SK-N-SH treated with all-trans-retinoic acid at 6 μM for 48 hours (cell line): ENCODE measurements around the gene PMS2.
"Not testable (repeated sequence)": the region's sequence is repeated elsewhere in the genome, so short reads cannot be mapped to it uniquely, and the experiment has no call there.

Experiments used
- ATAC-seq: fragments of 200-7000 bp; cut with Tn5 transposase; 3 replicates; pipeline ENCODE4 v1.9.1; 2020; ENCODE audit warnings: mild to moderate bottlenecking, moderate library complexity
- ARNTL ChIP-seq: fragments of 450-650 bp; formaldehyde crosslinking; IDR thresholded peaks from 2 replicates; pipeline ENCODE4 v1.5.0; 2020; ENCODE audit warnings: low read depth, mild to moderate bottlenecking, moderate library complexity, borderline replicate concordance
- BACH2 ChIP-seq: fragments of 250-450 bp; sonication (Bioruptor Pico); IDR thresholded peaks from 2 replicates; pipeline ENCODE4 v1.9.0; 2021; ENCODE audit warnings: mild to moderate bottlenecking, borderline replicate concordance
- CSDC2 ChIP-seq: fragments of 250-450 bp; sonication (Bioruptor Pico); IDR thresholded peaks from 2 replicates; pipeline ENCODE4 v1.5.0; 2020; ENCODE audit warnings: mild to moderate bottlenecking, moderate library complexity
- ESRRG ChIP-seq: fragments of 250-450 bp; sonication (Bioruptor Pico); IDR thresholded peaks from 2 replicates; pipeline ENCODE4 v1.6.1; 2021; ENCODE audit warnings: mild to moderate bottlenecking
- GLIS3 ChIP-seq: fragments of 250-450 bp; sonication (Bioruptor Pico); IDR thresholded peaks from 2 replicates; pipeline ENCODE4 v1.5.0; 2020; ENCODE audit warnings: mild to moderate bottlenecking, moderate library complexity
- ISL1 ChIP-seq: fragments of 250-450 bp; sonication (Bioruptor Pico); IDR thresholded peaks from 2 replicates; pipeline ENCODE4 v2.1.2; 2022; ENCODE audit warnings: mild to moderate bottlenecking, moderate library complexity
- OSR1 ChIP-seq: fragments of 250-450 bp; sonication (Bioruptor Pico); IDR thresholded peaks from 2 replicates; pipeline ENCODE4 v1.8.0; 2022; ENCODE audit warnings: moderate library complexity, mild to moderate bottlenecking, inconsistent platforms
- PPARA ChIP-seq: fragments of 250-450 bp; sonication (Bioruptor Pico); IDR thresholded peaks from 2 replicates; pipeline ENCODE4 v1.5.0; 2020; ENCODE audit warnings: mild to moderate bottlenecking, borderline replicate concordance
- RARB ChIP-seq: fragments of 250-450 bp; sonication (Bioruptor Pico); IDR thresholded peaks from 2 replicates; pipeline ENCODE4 v1.8.0; 2021; ENCODE audit warnings: mild to moderate bottlenecking, moderate library complexity
- SNAI2 ChIP-seq: fragments of 250-450 bp; sonication (Bioruptor Pico); IDR thresholded peaks from 2 replicates; pipeline ENCODE4 v1.5.0; 2020; ENCODE audit warnings: mild to moderate bottlenecking, moderate library complexity
- TOX ChIP-seq: fragments of 250-450 bp; sonication (Bioruptor Pico); IDR thresholded peaks from 2 replicates; pipeline ENCODE4 v1.8.0; 2021; ENCODE audit warnings: mild to moderate bottlenecking, moderate library complexity, borderline replicate concordance
- ZC3H10 ChIP-seq: fragments of 250-450 bp; sonication (Bioruptor Pico); IDR thresholded peaks from 2 replicates; pipeline ENCODE4 v1.5.1; 2021; ENCODE audit warnings: mild to moderate bottlenecking, moderate library complexity
- ZFP30 ChIP-seq: fragments of 450-650 bp; formaldehyde crosslinking; IDR thresholded peaks from 2 replicates; pipeline ENCODE4 v1.5.0; 2022; ENCODE audit warnings: mild to moderate bottlenecking, moderate library complexity
- ZNF565 ChIP-seq: fragments of 450-650 bp; formaldehyde crosslinking; conservative IDR thresholded peaks from 2 replicates; pipeline ENCODE4 v1.5.0; 2020; ENCODE audit warnings: low read depth, mild to moderate bottlenecking, moderate library complexity
- ZNF70 ChIP-seq: fragments of 450-650 bp; formaldehyde crosslinking; IDR thresholded peaks from 2 replicates; pipeline ENCODE4 v1.5.0; 2020; ENCODE audit warnings: mild to moderate bottlenecking, moderate library complexity
- ZNF8 ChIP-seq: fragments of 450-650 bp; formaldehyde crosslinking; IDR thresholded peaks from 2 replicates; pipeline ENCODE4 v1.5.0; 2020; ENCODE audit warnings: mild to moderate bottlenecking, moderate library complexity
- TF ChIP-seq, protein P1 (sequence below): fragments of 250-450 bp; sonication (Bioruptor Pico); IDR thresholded peaks from 2 replicates; pipeline ENCODE4 v1.8.0; 2020; ENCODE audit warnings: mild to moderate bottlenecking, moderate library complexity, borderline replicate concordance
- TF ChIP-seq, protein P2 (sequence below): fragments of 250-450 bp; sonication (Bioruptor Pico); IDR thresholded peaks from 2 replicates; pipeline ENCODE4 v1.5.1; 2021; ENCODE audit warnings: mild to moderate bottlenecking, moderate library complexity
- TF ChIP-seq, protein P3 (sequence below): fragments of 250-450 bp; sonication (Bioruptor Pico); IDR thresholded peaks from 2 replicates; pipeline ENCODE4 v1.5.0; 2020; ENCODE audit warnings: mild to moderate bottlenecking, moderate library complexity
- TF ChIP-seq, protein P4 (sequence below): fragments of 250-450 bp; sonication (Bioruptor Pico); IDR thresholded peaks from 2 replicates; pipeline ENCODE4 v1.5.1; 2020; ENCODE audit warnings: low read depth, mild to moderate bottlenecking, moderate library complexity

PMS2 gene

DNA sequence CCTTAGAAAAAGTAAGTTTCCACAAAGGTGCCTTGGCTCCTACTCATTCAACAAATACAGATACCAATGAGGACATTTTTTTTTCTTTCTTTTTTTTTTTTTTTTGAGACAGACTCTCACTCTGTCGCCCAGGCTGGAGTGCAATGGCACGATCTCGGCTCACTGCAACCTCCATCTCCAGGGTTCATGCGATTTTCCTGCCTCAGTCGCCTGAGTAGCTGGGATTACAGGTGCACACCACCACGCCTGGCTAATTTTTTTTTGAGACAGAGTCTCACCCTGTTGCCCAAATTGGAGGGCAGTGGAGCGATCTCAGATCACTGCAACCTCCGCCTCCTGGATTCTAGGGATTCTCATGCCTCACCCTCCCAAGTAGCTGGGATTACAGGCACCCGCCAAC is 42.3 kb upstream of the PMS2 start:
- not testable (repeated sequence) for ATAC-seq

DNA sequence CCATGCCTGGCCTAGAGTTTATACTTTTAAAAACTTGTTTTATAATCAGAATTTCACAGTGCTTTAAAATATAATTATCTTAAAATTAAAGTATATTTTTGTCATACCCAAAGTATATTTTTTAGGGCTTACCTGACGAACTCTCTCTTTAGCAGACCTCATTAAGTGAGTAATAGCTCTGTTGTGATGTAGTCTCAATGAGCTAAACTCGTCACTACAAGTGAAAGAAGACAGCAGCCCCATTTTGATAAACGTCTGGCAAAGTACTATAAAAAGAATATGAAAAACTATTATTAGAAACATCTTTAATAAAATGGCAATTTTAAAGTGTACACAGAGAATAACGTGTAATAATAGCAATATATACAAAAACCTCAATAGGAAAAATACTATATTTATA is 40.9 kb upstream of the PMS2 start:
- ATAC-seq, result no peak
- TF ChIP-seq ZNF70, result no peak

DNA sequence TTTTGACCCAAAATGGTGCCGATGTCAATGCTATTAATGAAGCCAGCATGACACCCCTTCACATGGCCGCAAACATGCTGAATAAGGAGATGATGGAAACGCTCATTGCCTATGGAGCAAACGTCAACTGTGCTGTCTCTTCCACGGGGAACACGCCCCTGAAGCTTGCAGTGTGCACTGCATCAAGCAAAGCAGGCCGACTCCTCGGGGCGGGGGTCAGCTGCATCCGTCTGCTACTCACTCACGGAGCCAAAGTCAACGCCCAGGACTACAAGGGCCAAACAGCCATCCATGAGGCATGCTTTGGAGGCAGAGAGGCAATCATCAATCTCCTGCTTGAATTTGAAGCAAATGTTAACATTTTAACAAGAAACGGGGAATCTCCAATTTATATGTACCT is 26.8 kb upstream of the PMS2 start:
- no peak for ATAC-seq
- TF ChIP-seq ZFP30 (CRISPR knock-in tag) (no peak), CSDC2 (CRISPR knock-in tag) (no peak), OSR1 (CRISPR knock-in tag) (no peak), ZC3H10 (CRISPR knock-in tag) (no peak), ZNF8 (no peak), ISL1 (no peak), RARB (CRISPR knock-in tag) (no peak), GLIS3 (CRISPR knock-in tag) (no peak)
- TF ChIP-seq, protein P1, sequence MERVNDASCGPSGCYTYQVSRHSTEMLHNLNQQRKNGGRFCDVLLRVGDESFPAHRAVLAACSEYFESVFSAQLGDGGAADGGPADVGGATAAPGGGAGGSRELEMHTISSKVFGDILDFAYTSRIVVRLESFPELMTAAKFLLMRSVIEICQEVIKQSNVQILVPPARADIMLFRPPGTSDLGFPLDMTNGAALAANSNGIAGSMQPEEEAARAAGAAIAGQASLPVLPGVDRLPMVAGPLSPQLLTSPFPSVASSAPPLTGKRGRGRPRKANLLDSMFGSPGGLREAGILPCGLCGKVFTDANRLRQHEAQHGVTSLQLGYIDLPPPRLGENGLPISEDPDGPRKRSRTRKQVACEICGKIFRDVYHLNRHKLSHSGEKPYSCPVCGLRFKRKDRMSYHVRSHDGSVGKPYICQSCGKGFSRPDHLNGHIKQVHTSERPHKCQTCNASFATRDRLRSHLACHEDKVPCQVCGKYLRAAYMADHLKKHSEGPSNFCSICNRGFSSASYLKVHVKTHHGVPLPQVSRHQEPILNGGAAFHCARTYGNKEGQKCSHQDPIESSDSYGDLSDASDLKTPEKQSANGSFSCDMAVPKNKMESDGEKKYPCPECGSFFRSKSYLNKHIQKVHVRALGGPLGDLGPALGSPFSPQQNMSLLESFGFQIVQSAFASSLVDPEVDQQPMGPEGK, result no peak
- TF ChIP-seq, protein P2, sequence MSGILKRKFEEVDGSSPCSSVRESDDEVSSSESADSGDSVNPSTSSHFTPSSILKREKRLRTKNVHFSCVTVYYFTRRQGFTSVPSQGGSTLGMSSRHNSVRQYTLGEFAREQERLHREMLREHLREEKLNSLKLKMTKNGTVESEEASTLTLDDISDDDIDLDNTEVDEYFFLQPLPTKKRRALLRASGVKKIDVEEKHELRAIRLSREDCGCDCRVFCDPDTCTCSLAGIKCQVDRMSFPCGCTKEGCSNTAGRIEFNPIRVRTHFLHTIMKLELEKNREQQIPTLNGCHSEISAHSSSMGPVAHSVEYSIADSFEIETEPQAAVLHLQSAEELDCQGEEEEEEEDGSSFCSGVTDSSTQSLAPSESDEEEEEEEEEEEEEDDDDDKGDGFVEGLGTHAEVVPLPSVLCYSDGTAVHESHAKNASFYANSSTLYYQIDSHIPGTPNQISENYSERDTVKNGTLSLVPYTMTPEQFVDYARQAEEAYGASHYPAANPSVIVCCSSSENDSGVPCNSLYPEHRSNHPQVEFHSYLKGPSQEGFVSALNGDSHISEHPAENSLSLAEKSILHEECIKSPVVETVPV, result no peak
- TF ChIP-seq, all 23 proteins: peak for 0

DNA sequence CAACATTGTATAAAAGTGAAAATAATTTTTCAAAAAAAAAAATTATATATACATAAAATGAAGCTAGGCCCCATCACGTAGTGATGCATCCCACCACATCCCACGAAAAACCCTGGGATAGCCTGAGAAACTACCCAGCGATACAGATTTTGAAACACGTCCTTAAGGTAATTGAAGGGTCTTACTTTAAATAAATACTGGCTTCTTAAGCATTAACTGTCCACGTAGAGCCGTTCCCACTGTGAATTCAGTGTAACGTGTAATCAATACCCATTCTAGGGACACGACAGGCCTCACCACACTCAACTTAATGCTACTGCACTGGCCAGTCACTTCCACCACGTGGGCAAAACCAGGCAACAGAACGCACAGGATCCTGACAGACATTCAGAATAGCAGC is 26.3 kb upstream of the PMS2 start:
- TF ChIP-seq, protein P3, sequence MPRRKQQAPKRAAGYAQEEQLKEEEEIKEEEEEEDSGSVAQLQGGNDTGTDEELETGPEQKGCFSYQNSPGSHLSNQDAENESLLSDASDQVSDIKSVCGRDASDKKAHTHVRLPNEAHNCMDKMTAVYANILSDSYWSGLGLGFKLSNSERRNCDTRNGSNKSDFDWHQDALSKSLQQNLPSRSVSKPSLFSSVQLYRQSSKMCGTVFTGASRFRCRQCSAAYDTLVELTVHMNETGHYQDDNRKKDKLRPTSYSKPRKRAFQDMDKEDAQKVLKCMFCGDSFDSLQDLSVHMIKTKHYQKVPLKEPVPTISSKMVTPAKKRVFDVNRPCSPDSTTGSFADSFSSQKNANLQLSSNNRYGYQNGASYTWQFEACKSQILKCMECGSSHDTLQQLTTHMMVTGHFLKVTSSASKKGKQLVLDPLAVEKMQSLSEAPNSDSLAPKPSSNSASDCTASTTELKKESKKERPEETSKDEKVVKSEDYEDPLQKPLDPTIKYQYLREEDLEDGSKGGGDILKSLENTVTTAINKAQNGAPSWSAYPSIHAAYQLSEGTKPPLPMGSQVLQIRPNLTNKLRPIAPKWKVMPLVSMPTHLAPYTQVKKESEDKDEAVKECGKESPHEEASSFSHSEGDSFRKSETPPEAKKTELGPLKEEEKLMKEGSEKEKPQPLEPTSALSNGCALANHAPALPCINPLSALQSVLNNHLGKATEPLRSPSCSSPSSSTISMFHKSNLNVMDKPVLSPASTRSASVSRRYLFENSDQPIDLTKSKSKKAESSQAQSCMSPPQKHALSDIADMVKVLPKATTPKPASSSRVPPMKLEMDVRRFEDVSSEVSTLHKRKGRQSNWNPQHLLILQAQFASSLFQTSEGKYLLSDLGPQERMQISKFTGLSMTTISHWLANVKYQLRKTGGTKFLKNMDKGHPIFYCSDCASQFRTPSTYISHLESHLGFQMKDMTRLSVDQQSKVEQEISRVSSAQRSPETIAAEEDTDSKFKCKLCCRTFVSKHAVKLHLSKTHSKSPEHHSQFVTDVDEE, result no peak
- TF ChIP-seq ZNF8 (no peak), ZNF70 (no peak), RARB (CRISPR knock-in tag) (no peak), ZFP30 (CRISPR knock-in tag) (no peak), BACH2 (CRISPR knock-in tag) (no peak), CSDC2 (CRISPR knock-in tag) (no peak), ZC3H10 (CRISPR knock-in tag) (no peak), GLIS3 (CRISPR knock-in tag) (no peak), PPARA (CRISPR knock-in tag) (no peak), ARNTL (CRISPR knock-in tag) (no peak), SNAI2 (CRISPR knock-in tag) (no peak), ZNF565 (no peak), OSR1 (CRISPR knock-in tag) (no peak), ESRRG (CRISPR knock-in tag) (no peak), TOX (CRISPR knock-in tag) (no peak)
- TF ChIP-seq, protein P4, sequence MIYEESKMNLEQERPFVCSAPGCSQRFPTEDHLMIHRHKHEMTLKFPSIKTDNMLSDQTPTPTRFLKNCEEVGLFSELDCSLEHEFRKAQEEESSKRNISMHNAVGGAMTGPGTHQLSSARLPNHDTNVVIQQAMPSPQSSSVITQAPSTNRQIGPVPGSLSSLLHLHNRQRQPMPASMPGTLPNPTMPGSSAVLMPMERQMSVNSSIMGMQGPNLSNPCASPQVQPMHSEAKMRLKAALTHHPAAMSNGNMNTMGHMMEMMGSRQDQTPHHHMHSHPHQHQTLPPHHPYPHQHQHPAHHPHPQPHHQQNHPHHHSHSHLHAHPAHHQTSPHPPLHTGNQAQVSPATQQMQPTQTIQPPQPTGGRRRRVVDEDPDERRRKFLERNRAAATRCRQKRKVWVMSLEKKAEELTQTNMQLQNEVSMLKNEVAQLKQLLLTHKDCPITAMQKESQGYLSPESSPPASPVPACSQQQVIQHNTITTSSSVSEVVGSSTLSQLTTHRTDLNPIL, result no peak
- TF ChIP-seq, protein P1, result no peak
- TF ChIP-seq, protein P2, result no peak
- ATAC-seq, result no peak
